Midbrain (tissue), 1 donor: ENCODE data around the gene TMEM37.

Experiments used
- DNase-seq: peaks from one replicate; lab custom pipeline; 2025; lab: John Stamatoyannopoulos, UW

TMEM37 gene

DNA sequence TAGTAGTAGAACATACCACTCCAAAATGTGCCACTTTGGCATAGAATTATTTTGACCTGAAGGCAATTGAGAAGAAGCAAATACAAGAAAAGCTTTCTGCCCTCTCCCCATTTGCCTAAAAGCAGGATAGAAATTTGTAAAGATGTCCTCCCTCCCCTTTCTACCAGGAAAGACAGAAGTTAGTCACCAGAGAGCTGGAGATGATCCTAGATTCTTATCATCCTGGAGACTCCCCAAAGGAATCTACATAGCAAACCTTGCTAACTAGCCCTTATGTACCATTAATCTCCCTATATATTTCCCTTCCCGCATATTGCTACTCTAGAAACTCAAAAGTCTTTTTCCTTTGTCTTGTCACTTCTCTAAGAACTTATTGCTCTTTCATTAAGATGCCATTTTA lies 12.6 kb upstream of the TMEM37 start:
- no peak for DNase-seq

DNA sequence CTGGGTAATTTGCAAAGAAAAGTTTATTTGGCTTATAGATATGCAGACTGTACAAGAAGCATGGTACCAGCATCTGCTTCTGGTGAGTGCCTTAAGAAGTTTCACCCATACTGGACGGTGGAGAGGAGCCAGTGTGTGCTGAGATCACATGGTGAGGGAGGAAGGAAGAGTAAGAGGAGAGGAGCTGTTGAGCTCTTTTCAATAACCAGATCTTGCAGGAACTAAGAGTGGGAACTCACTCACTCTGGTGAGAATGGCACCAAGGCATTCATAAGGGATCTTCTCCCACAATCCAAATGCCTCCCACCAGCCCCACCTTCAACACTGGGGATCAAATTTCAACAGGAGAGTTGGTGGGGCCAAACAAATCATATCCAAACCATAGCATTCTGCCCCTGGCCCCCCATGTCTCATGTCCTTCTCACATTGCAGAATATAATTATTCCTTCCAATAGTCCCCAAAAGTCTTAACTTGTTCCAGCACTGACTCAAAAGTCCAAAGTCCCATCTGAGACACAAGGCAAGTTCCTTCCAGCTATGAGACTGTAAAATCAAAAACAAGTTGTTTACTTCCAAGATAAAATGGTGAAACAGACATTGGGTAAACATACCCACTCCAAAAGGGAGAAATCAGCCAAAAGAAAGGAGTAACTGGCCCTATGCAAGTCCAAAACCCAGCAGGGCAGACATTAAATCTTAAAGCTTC lies 11.7 kb upstream of the TMEM37 start:
- DNase-seq, result no peak

DNA sequence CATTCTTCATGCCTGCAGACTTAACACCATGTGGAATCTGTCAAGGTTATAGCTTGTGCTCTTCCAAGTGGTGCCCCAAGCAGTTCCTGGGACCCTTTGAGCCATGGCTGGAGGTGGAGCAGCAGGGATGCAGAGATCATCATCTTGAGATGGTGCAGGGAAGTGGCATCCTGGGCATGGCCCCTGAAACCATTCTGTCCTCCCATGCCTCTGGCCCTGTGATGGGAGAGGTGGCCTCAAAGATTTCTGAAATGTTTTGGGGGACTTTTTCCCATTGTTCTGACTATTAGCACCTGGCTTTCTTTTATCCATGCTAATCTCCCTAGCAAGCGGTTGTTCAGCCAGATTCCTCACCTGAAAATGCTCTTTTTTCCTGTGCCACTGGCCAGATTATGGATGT lies 10.3 kb upstream of the TMEM37 start:
- no peak for DNase-seq

DNA sequence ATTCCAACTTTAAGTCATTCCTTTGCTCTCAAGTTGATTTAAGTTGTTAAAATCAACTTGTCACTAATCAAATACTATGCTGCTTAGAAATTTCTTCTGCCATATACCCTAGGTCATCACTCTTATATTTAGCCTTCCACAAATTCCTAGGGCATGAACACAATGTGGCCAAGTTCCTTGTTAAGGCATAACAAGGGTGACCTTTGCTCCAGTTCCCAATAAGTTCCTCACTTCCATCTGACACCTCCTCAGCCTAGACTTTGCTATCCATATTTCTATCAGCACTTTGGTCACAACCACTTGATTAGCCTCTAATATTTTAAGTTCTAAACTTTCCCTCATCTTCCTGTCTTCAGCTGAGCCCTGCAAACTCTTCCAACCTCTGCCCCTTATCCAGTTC lies 9.9 kb upstream of the TMEM37 start:
- no peak for DNase-seq

DNA sequence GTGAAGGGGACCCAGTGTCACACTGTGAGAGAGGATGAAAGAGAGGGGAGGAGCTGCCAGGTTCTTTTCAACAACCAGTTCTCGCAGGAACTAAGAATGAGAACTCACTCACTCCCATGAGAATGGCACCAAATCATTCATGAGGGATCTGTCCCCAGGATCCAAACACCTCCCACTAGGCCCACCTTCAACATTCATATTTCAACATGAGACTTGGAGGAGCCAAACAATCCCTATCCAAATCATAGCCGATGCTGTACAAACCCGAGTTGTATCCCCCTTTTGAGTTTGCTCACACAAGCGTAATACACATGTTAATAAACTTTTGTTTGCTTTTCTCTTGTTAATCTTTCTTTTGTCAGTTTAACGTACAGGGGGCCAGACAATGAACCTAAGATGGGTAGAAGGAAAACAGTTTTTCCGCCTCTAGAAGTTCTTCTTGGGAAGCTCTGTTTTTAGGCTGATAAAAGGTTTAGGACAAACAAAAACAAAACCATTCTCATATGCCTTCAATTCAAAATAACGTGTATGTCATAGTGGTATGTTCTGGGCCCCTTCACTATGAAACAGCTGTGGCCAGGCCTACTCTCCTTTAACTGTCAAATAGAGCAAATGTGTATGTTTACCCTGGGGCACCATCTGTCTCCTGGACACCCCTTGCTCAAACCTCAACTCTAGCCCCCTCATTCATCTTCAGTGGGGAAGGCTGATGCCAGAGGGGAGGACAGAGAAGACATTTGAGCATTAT lies 9.1 kb upstream of the TMEM37 start:
- DNase-seq, result no peak

DNA sequence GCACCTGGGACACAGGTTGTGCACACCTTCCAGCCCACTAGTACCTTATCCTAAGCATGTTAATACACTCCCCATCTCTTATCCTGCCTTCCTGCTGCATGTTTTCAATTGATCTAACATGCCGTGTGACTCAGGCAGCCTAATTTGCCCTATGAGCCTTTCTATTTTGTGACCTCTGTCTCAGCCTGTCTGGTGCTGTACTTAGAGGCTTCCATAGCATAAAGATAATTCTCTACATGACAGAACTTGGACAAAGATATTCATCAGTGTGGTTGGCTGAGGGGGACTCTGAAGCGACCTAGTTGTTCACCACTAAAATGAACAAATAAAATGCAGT lies 8.6 kb upstream of the TMEM37 start:
- DNase-seq, result no peak

DNA sequence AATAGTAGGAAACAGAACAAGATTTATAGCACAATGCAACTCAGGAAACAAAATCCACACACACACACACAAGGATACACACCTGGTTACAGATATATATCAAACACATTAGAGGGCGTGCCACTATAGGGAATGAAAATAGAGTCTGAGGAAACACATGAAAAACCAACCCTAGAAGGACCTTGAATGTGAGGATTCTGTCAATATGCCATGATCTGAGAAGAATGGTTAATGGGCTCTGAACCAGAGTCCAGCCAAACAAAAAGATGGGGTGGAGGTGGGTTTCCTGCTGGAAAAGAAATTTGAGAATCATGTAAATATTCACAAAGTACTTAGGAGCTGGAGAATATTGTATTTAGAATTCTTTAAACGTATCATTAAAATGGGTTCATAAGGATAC lies 7.8 kb upstream of the TMEM37 start:
- DNase-seq, result no peak

DNA sequence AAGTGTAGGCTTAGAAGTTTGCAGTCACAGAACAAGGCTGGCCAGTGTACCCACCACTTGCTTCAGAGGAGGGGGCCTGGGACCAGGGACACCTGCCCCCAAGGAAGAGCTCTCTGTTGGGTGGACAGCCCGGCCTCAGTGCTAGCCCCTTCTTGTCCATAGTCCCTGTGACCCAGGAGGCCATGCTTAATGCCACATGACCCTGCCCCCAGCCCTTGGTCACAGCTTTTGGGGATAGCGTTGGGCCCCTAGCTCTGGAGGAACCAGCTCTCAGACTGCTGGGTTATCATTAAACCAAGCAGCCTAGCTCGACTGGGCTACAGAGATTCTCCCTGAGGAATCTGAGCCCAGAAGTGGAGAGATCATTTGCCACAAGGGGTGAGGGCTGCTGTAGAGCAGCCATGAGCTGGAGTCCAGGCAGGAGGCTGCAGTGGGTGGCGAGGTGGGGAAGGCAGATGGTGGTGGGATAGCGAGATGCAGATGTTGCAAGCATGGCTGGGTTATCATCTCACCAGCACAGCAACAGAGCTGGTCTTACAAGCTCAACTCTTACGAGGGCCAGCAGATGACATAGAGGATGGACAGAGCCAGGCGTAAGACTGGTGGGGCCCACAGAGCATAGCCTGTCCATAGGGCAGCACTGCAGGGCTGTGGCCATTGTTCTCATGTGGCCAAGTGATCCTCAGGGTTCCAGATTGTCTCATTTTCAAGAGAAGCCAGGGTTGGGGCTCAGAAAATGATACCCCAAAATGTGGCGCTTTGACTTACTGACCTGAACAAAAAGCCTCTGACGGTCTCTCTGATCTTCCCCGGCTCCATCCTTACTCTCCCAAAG lies 7.2 kb upstream of the TMEM37 start:
- DNase-seq, result no peak

DNA sequence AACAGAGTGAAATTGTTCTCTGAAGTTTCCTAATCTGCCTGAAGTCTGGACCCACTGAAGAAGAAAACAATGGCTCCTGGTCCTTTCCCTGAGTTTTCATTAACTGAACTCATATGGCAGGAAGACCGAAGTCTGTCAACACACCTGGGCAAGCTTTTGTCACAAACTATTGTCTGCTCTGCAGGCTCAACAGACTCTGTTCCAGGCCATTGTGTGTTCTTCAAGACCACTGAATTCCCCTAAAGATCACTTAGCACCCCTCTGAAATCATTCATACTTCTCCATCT lies 6.6 kb upstream of the TMEM37 start:
- no peak for DNase-seq

DNA sequence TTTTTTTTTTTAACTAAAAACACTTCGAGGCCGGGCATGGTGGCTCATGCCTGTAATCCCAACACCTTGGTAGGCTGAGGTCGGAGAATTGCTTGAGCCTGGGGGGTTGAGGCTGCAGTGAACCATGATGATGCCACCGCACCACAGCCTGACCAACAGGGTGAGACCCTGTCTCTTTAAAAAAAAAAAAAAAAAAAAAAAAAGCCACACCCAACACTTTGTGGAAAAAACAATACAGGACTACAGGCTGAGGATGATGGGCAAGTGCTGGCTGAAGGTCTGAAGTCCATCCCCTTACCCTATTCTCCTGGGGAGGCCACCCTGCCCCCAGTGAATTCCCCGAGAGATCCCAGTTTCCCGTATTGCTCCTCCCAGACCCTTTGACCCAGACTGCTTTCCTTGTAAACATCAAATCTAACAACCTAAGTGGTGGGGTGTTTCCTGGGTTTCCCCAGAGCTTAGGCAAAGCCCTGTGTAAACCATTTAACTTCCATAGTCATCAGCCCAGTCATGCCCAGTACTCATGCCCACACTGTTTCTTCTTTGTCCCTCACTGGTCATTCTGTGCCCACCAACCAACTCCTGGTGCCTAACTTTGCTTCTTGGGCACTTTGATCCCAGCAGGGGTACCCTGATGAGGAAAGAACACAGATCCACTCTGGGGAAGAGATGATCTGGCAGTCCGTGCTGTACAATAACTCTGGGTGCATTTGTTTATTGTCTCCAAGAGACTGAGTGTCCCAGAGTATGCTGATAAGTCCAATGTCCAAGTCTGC lies 5.8 kb upstream of the TMEM37 start:
- no peak for DNase-seq

DNA sequence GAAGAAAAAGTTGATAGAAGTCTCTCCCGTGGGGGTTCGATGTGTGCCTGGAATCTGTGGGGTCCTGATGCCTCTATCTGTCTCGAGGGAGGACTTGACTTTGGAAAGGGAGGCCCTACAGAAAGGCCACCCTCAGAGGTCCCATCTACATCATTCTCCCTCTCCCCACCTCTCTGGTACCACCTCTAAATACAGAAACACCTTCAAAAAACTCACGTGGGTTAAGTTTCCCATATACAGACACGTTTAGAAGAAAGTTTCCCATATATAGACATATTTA lies 5.3 kb upstream of the TMEM37 start:
- no peak for DNase-seq

DNA sequence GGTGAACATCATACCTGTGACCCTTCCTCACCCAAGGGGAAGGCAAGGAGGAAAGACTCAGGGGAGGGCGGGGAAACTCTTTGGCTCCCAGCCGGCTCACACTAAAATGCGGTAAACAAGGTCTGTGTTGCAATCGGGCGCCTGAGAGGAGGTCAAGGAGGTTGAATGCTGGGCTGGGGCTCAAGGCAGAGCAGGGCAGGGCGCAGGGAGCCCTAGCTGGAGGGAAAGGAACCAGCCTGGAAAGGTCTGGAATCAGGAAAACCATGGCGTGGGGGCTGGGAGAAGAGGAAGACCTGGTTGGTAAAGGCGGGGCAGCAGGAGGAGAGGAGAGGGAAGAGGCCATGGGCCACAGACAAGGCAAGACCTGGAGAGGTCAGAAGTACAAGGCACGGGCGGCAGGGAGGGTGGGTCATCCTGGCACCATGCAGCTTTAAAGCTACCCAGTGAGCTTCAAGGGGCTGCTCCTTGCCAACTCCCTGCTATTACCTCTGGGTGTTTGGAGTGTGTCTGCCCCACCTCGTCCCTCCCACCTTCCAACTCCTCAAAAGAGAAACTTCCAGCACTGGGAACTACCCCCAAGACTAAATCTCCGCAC lies 4.8 kb upstream of the TMEM37 start:
- DNase-seq, result no peak

DNA sequence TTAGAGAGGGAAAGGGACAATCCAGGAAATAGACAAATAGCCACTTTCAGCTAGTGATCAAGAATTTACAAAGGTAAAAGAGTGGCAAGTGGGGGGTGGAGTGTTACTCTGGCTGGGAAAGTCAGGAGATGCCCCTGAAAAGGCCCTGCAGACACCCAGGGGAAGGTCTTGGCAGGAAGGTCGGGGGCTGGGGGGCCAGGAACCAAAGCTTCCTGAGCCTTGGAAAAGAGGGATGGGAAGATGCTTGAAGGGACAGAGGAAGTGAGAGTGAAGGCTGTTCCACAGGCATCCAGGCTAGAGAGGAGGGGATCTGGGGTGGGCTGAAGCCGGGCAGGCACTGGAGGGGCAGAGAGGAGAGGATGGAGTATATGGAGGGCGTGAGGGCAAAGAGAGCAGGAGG lies 3.9 kb upstream of the TMEM37 start:
- DNase-seq, result no peak

DNA sequence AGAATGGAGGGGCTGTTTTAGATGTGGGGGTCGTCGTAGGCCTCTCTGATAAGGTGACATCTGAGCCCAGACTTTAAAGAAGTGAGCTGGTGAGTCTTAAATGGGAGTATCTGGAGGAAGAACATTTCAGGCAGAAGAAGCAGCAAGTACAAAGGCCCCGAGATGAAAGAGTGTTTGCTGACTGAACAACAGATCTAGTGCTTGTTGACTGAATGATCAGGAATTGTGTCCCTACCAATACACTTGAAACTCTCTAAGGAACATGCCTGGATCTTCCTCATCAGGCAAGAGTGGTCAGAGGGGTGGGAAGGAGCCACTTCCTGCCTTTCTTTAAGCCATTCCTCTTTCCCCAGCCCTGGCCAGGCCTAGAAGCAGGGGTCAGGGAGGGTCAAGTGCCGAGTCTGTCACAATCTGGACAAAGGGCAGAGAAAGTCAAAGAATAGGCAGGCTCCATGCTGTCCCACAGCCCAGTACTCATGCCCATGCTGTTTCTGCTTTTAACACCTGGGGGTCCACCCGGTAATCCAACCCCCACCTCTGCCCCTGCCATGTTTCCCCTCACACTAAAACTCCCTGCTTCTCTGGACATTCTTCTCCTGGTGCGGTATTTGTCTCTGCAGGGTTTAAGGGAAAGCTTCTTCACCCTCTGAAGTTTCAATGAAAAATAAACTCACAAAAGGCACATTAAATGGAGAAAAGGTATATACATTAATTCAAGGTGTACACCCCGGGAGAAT lies 3.0 kb upstream of the TMEM37 start:
- DNase-seq, result no peak

DNA sequence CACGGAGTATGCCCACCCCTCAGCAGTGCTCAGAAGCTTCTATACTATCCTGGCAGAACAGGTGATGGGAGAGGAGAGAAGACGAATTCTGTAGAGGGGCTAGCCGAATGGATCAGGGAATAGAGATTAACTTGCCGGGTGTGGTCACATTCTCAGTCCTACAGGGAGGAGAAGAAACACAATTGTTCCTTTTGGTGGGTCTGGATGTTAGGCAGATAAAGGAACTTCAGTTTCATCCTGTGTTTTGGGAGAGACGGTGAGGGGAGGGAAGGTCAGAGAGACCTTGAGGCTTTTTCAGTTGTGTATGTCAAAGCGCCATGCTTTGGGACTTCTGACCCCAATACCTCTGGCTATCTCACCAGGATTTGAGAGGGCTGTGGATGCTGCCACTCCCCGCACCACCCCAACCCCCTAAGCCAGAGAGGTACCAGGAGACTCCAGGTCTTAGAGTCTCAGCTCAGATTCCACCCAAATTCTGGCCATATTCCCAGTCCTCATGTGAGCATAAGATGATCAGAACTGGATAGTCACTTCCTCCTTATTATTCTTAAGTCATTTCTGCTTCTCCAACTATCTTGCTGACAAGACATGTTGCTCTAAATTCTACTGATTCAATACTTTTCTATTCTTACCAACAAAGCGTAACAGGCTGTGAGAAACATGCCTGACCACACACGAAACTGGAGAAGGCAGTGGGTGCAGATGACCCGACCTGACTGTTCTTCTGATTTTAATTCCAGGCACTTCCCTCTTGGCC lies 2.3 kb upstream of the TMEM37 start:
- DNase-seq, result no peak

DNA sequence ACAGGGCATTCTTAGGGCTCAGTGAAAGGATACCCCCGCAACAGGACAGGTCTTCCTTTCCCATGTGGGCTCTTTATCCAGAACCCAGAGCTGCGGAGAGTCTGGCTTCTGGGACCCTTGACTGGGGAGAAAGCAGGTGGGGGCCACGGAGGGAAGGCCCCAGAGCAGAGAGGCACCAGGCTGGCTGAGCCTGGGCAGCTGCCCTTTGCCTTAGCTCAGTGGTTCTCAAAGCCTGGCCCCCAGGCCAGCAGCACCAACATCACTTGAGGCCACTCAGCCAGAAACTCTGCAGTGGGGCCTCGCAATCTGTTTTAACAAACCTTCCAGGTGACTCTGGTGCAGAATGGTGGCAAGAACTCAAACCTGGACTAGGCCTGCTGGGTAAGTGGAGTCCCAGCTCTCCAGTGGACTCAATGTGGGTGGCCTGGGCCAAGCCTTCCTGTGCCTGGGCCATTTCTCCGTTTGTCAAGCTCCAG lies 1.6 kb upstream of the TMEM37 start:
- DNase-seq, result no peak

DNA sequence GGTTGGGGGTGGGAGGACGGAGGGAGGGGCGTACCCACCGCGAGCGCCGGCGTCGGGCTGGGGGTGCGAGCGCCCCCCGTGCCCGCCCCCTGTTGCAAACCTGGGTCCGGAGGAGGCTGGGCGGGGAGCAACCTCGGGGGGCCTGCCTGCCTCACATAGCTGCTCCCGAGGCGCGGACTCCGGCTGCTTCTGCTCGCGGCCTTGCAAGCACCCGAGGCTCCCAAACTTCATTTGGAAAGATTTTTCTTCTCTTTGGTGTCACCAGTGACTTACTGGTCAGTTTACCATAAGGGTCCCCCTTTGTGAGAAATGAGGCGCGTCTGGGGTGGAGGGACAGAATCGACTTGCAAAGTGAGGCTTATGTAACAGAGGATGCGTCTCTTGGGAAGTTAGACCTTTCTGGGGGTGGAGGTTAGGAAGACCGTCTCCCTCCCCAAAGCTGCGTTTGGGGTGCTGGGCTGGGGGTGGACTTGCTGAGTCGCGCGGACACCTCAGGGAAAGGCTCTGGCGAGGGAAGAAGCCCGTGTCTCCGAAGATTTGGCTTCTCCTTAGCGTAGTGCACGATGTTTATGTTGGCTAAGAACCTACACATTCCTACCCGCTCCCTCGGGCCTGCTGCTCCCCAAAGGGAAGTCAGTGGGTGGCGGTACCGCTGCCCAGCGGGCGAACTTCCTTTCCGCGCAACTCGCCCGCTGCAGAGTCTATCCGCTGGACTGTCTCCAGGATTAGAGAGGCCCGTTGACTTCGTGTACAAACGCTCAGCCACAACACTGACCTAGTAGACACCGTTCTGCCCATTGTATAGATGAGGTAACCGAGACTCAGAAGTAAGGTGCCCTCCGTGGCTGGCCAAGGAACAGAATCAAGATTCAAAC lies 559 bp downstream of the TMEM37 start:
- no peak for DNase-seq

DNA sequence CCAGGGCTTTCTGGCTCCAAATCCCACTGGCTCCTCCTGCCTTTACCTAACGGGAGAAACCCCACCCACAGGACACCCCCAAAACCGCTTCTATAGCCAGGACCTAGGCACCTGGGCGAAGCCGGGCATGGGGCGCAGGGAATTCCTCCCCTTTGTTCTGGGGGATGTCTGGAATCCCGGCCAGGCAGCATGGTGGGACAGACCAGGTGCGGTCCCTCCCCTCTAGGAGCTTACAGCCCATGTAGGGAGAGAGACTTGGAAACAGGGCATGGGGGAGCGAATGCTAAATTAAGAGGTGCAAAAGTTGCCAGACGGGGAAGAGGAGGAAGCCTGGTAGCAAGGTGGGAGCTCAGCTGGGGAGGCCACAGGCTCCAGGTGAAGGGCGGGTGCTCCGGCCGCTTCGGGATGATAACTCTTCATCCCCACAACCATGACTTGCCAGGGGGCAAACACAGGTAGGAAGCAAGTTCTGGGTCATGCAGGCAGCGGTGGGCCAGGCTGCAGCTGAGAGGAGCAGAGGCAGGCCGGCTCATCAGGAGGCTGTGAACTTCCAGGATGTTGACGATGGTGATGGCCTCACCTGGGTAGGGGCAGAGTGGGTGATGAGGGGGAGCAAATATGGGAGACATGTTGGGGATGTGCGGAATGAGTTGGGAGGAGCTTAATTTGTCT lies 1.3 kb downstream of the TMEM37 start:
- DNase-seq, result no peak

DNA sequence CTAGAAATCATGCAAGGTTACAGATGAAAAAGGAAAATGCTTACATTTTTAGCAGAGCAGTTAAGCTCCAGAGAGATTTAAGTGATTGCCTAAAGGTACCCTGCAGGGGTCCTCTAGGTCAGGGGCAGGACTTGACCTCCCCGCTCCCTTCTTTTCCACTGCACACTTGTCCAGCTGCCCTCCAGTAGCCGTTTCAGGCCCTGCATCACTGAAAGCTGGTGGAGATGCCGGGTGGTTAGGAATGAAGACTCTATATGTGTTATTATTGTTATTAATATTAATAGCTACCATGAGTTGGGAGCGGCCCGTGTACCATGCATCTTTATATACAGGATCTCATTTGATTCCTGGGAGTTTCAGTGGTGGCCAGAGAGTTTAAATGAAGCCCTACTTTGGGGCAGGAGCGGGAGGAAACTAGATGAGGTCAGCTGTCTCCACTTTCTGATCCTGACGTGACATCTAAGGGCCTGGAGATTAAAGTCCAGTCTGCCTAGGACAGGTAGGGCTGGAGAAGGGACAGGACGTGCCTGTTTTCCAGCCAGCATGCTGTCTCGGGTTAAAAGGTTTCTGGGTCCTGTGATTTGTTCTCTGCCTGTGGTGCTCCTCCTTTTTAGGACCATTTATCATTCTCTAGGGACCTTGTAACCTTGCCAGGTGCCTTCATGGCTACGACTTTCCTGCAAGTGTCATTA lies 2.1 kb downstream of the TMEM37 start:
- DNase-seq, result no peak
